ENCODE data around the gene PFDN2. TPM values are rescaled to one million over a fixed set of nuclear protein-coding genes. Genes with fewer than 3 reads are reported as not detected.

The PFDN2 gene
- total and polyA plus RNA-seq, 2 of the 4 experiments (the other 2 are of a cell fraction) = 62.4 to 179 TPM

- CTCF ChIA-PET = no interaction called here
- no TSS peak for BruUV-seq (replicated peaks)
These were observed 26.7 kb downstream of the PFDN2 start for GRCh38 chr1:161091093-161091492.

More at GRCh38 chr1:161091093-161091492, 26.7 kb downstream of the PFDN2 start:
- Histone ChIP-seq H3K27ac (ENCODE audit: insufficient read depth, low read length) (no peak overlapping the region), H3K23ac (ENCODE audit: low read depth, low read length) (no peak overlapping the region), H2BK5ac (ENCODE audit: low read depth, low read length, poor library complexity, severe bottlenecking) (no peak overlapping the region), H3K36me3 (ENCODE audit: control insufficient read depth, insufficient read depth, low read length) (no peaks in the 10 kb centered on the region), H4K8ac (ENCODE audit: low read depth in 2 of 2, low read length in 2 of 2) (no peak overlapping the region), H2AK5ac (ENCODE audit: low read depth, low read length) (no peak overlapping the region), H2AK9ac (replicated peaks; ENCODE audit: low read depth, low read length, poor library complexity) (no peak overlapping the region), H3K9ac (ENCODE audit: low read depth, low read length) (no peak overlapping the region), H3K79me1 (ENCODE audit: low read depth in 1 of 2, low read length in 2 of 2) (no peaks in the 10 kb centered on the region), H4K5ac (ENCODE audit: low read depth, low read length) (no peak overlapping the region), H2BK15ac (ENCODE audit: low read depth, low read length) (no peak overlapping the region), H3K56ac (ENCODE audit: extremely low read depth, insufficient read depth, low read length) (no peak overlapping the region), H3K14ac (replicated peaks; ENCODE audit: low read depth, low read length) (no peak overlapping the region), H3K4ac (ENCODE audit: low read depth, low read length) (no peak overlapping the region), H2BK120ac (ENCODE audit: low read depth, low read length) (no peak overlapping the region), H3K27me3 (ENCODE audit: control insufficient read depth, insufficient read depth, low read length) (no peaks in the 10 kb centered on the region), H2BK20ac (ENCODE audit: low read depth, low read length) (no peak overlapping the region), H3K4me1 (ENCODE audit: control insufficient read depth, insufficient read depth, low read length) (peaks cover 8% of the 10 kb centered on the region; the same call in 1 of the 2 replicates), H4K20me1 (ENCODE audit: insufficient read depth, low read length) (no peaks in the 10 kb centered on the region), H3K4me2 (ENCODE audit: low read depth, low read length) (no peak overlapping the region), H3K4me3 (ENCODE audit: insufficient read depth, low read depth, low read length) (no peak overlapping the region), H2AFZ (replicated peaks; ENCODE audit: low read length, poor library complexity) (peak overlapping the region; percentile 26), H3K18ac (ENCODE audit: low read depth, low read length) (no peak overlapping the region), H3K9me1 (ENCODE audit: insufficient read depth, low read length) (peaks cover 14% of the 10 kb centered on the region), H4K91ac (ENCODE audit: insufficient read depth, low read depth, low read length) (no peak overlapping the region), H3K9me3 (ENCODE audit: control insufficient read depth, insufficient read depth, low read length) (no peaks in the 10 kb centered on the region)
- dilution Hi-C loops (cut with HindIII; ENCODE audit: low sequenced_read_pairs, unreplicated experiment) = no loop called here
- intact Hi-C loops (cut with micrococcal nuclease) = no loop called here
- DNase-seq (no peak), ATAC-seq (ENCODE audit: low read depth) (no peak)
- POLR2A ChIA-PET (ENCODE audit: unreplicated experiment) = no interaction called here
- no peak for TF ChIP-seq RFX5 (IDR thresholded peaks at IDR 0.05; ENCODE audit: low read depth, low read length)
- TF ChIP-seq CHD1 (IDR thresholded peaks at IDR 0.05; ENCODE audit: low read depth, low read length) = no peak
- TF ChIP-seq SMC3 (IDR thresholded peaks at IDR 0.05; ENCODE audit: low read depth, low read length) = no peak
- no peak for TF ChIP-seq ELK1 (IDR thresholded peaks at IDR 0.05; ENCODE audit: borderline replicate concordance, low read depth, low read length)
- no peak for TF ChIP-seq FOS (IDR thresholded peaks at IDR 0.05; ENCODE audit: low read depth, low read length)
- TF ChIP-seq BHLHE40 (IDR thresholded peaks at IDR 0.05; ENCODE audit: low read depth, low read length) = no peak
- no peak for TF ChIP-seq MAZ (IDR thresholded peaks at IDR 0.05; ENCODE audit: borderline replicate concordance, low read depth, low read length)
- no peak for TF ChIP-seq RCOR1 (IDR thresholded peaks at IDR 0.05; ENCODE audit: insufficient replicate concordance, low read length)
- TF ChIP-seq NFE2L2 (IDR thresholded peaks at IDR 0.05; ENCODE audit: low read depth, low read length) = no peak
- TF ChIP-seq MXI1 (IDR thresholded peaks at IDR 0.05; ENCODE audit: borderline replicate concordance, low read depth, low read length) = no peak
- no peak for TF ChIP-seq CTCF (conservative IDR thresholded peaks at IDR 0.05; ENCODE audit: low read depth, low read length)
- no peak for TF ChIP-seq RAD21 (IDR thresholded peaks at IDR 0.05; ENCODE audit: low read length)
- no peak for TF ChIP-seq MAFK (IDR thresholded peaks at IDR 0.05; ENCODE audit: low read depth, low read length)
- in situ Hi-C loops (cut with MboI; ENCODE audit: low sequenced_read_pairs) = no loop called here
- 60% methylated on average over 1 of the region's 5 CpGs; no CpG with 5 or more reads in 1 of the 2 experiments for WGBS, 2 experiments (ENCODE audit: extremely low coverage in 2 of 2, insufficient read length in 1 of 2)
